ENCODE measurements around the gene KRTAP10-8. TPM values are rescaled to one million over a fixed set of nuclear protein-coding genes. Genes with fewer than 3 reads are reported as not detected.
"Not testable (repeated sequence)": the region's sequence is repeated elsewhere in the genome, so short reads cannot be mapped to it uniquely, and the experiment has no call there.

Gene KRTAP10-8
- total and polyA plus RNA-seq, 7 donors, result not detected

DNA sequence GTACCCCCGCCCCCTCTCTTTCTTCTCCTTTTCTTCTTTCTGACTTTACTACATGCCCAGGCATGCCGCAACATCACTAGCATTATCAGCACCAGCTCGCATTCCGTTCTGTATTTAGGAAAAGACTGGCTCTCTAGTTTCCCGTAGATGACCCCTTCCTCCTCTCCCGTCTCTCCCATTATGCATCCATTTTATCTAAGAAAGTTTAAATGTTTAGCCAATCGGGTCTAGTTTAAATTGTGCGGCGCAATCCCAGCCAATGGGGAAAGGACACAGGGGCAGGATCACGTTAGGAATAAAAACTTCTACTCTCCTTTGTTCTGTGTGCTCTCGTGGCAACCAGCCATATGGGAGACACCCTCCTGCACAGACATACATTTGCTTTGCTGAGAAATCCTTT, 13.8 kb upstream of the KRTAP10-8 start:
- no peaks in the 10 kb centered on the region for H3K36me3 ChIP-seq
- H3K9me3 ChIP-seq, result no peaks in the 10 kb centered on the region
- TF ChIP-seq POLR2A (IDR thresholded peaks at IDR 0.05), result no peak
- TF ChIP-seq EP300 (IDR thresholded peaks at IDR 0.05), result no peak
- TF ChIP-seq POLR2AphosphoS5 (IDR thresholded peaks at IDR 0.05), result no peak
- WGBS, 2 donors, result 78 to 82% methylated on average over 11 of the region's 11 CpGs
- intact Hi-C loops (cut with DNase I), result no loop called here
- H3K27me3 ChIP-seq, result peaks cover 0 to 29% (median 9%) of the 10 kb centered on the region in 3 donors
- H3K4me3 ChIP-seq, result no peak overlapping the region
- DNase-seq, result no peak
- no peaks in the 10 kb centered on the region for H3K4me1 ChIP-seq
- no peak overlapping the region for H3K27ac ChIP-seq

GRCh38 chr21:44599264-44600029, 12.4 kb upstream of the KRTAP10-8 start:
- no peaks in the 10 kb centered on the region for H3K36me3 ChIP-seq
- no peak for DNase-seq
- intact Hi-C loops (cut with DNase I), result no loop called here
- TF ChIP-seq POLR2A (IDR thresholded peaks at IDR 0.05) (no peak), EP300 (IDR thresholded peaks at IDR 0.05) (no peak), POLR2AphosphoS5 (IDR thresholded peaks at IDR 0.05) (no peak)
- TF ChIP-seq, protein P1, sequence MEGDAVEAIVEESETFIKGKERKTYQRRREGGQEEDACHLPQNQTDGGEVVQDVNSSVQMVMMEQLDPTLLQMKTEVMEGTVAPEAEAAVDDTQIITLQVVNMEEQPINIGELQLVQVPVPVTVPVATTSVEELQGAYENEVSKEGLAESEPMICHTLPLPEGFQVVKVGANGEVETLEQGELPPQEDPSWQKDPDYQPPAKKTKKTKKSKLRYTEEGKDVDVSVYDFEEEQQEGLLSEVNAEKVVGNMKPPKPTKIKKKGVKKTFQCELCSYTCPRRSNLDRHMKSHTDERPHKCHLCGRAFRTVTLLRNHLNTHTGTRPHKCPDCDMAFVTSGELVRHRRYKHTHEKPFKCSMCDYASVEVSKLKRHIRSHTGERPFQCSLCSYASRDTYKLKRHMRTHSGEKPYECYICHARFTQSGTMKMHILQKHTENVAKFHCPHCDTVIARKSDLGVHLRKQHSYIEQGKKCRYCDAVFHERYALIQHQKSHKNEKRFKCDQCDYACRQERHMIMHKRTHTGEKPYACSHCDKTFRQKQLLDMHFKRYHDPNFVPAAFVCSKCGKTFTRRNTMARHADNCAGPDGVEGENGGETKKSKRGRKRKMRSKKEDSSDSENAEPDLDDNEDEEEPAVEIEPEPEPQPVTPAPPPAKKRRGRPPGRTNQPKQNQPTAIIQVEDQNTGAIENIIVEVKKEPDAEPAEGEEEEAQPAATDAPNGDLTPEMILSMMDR (IDR thresholded peaks at IDR 0.05), result no peak
- 85 to 88% methylated on average over 8 of the region's 8 CpGs for WGBS, 2 donors
- no peak overlapping the region for H3K27ac ChIP-seq
- H3K9me3 ChIP-seq, result no peaks in the 10 kb centered on the region
- peaks cover 0 to 39% (median 15%) of the 10 kb centered on the region in 3 donors for H3K27me3 ChIP-seq
- no peaks in the 10 kb centered on the region for H3K4me1 ChIP-seq
- no peak overlapping the region for H3K4me3 ChIP-seq

DNA sequence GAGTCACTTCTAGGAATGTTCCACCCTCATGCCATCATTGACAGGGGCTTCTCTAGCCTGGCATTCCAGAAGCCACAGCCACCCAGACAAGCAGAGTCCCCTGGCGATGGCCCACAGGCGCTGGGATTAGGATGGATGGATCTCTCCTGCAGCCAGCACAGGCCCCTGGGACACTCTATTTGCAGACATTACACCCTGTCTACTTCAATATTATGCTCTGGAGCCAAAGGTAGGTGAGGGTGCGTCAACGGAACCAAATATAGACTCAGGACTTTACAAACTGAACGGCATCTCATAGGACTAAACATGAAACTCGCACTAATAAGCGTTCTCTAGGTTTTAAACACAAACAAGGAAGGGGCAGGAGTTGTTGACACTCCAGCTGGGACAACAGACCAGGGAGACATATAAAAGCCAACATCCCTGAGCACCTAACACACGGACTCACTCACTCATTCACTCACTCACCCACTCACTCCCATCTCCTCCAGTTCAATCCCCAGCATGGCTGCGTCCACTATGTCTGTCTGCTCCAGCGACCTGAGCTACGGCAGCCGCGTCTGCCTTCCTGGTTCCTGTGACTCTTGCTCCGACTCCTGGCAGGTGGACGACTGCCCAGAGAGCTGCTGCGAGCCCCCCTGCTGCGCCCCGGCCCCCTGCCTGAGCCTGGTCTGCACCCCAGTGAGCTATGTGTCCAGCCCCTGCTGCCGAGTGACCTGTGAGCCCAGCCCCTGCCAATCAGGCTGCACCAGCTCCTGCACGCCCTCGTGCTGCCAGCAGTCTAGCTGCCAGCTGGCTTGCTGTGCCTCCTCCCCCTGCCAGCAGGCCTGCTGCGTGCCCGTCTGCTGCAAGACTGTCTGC, 11.5 kb upstream of the KRTAP10-8 start, which contains the start of gene KRTAP10-7:
Gene KRTAP10-7, plus strand, starts transcription at position 480 of the 861 bp plus-strand sequence. Its CDS starts 25 bp downstream, at position 505.
- DNase-seq, result not testable (repeated sequence)
- H3K27me3 ChIP-seq, result peaks cover 0 to 39% (median 15%) of the 10 kb centered on the region in 3 donors
- 48 to 72% methylated on average over 23 of the region's 23 CpGs for WGBS, 2 donors

DNA sequence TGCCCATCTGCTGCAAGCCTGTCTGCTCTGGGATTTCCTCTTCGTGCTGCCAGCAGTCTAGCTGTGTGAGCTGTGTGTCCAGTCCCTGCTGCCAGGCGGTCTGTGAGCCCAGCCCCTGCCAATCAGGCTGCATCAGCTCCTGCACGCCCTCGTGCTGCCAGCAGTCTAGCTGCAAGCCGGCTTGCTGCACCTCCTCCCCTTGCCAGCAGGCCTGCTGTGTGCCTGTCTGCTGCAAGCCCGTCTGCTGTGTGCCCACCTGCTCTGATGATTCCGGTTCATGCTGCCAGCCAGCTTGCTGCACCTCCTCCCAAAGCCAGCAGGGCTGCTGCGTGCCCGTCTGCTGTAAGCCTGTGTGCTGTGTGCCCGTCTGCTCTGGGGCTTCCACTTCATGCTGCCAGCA, 10.8 kb upstream of the KRTAP10-8 start:
- DNase-seq; intact Hi-C loops (cut with DNase I): not testable (repeated sequence)

More for the DNA sequence above, 11.5 kb upstream of the KRTAP10-8 start, which contains the start of gene KRTAP10-7:
- H3K4me3 ChIP-seq; intact Hi-C loops (cut with DNase I); H3K27ac ChIP-seq; H3K36me3 ChIP-seq; H3K4me1 ChIP-seq; H3K9me3 ChIP-seq: not testable (repeated sequence)

GRCh38 chr21:44601596-44602462, 10.1 kb upstream of the KRTAP10-8 start:
- H3K4me1 ChIP-seq, result no peaks in the 10 kb centered on the region
- H3K4me3 ChIP-seq, result no peak overlapping the region

More for the DNA sequence above, 10.8 kb upstream of the KRTAP10-8 start:
- H3K27ac ChIP-seq, H3K4me1 ChIP-seq, H3K9me3 ChIP-seq, H3K36me3 ChIP-seq, H3K4me3 ChIP-seq: not testable (repeated sequence)
- WGBS, 2 donors, result 48 to 73% methylated on average over 10 of the region's 10 CpGs
- peaks cover 0 to 39% (median 15%) of the 10 kb centered on the region in 3 donors for H3K27me3 ChIP-seq

More at GRCh38 chr21:44601596-44602462, 10.1 kb upstream of the KRTAP10-8 start:
- intact Hi-C loops (cut with DNase I), result no loop called here
- Histone ChIP-seq H3K36me3 (no peaks in the 10 kb centered on the region), H3K9me3 (no peaks in the 10 kb centered on the region), H3K27ac (no peak overlapping the region), H3K27me3 (peaks cover 0 to 39% (median 15%) of the 10 kb centered on the region in 3 donors)
- TF ChIP-seq, protein P1 (IDR thresholded peaks at IDR 0.05), result no peak
- TF ChIP-seq POLR2AphosphoS5 (IDR thresholded peaks at IDR 0.05), result no peak
- DNase-seq, result no peak
- WGBS, 2 donors, result 66 to 80% methylated on average over 23 of the region's 23 CpGs
